ENCODE data around the gene FBXO36. TPM values are rescaled to one million over a fixed set of nuclear protein-coding genes. Genes with fewer than 3 reads are reported as not detected.
A peak's percentile ranks its signal among the peaks of the same experiment; 100 is the strongest.
"Not testable (repeated sequence)": the region's sequence is repeated elsewhere in the genome, so short reads cannot be mapped to it uniquely, and the experiment has no call there.

The FBXO36 gene
- total RNA-seq, 1 experiment from 2014 or later = 3.6 TPM

GRCh38 chr2:229921892-229922448 is 333 bp upstream of the FBXO36 start, which contains the start of gene TRIP12:
TSS of gene TRIP12 (minus strand) at chr2:229922009. CDS start at chr2:229880079, 41,930 bp downstream.
- intact Hi-C loops (cut with micrococcal nuclease) = loop anchor here (5.0 kb wide), 1 partner anchor 140 kb away; no protein-coding TSS in a partner anchor
- CTCF ChIA-PET = no interaction called here
- no TSS peak for BruUV-seq (replicated peaks)

GRCh38 chr2:229924541-229924940 is 2.2 kb downstream of the FBXO36 start:
- Histone ChIP-seq H3K4me2 (ENCODE audit: low read length) (0 out of 2 replicates have a peak overlapping the region, but pooled peaks have one; percentile 98), H3K4me1 (ENCODE audit: insufficient read depth, low read length) (peaks cover 37% of the 10 kb centered on the region), H3K79me2 (ENCODE audit: low read length) (peaks cover 36% of the 10 kb centered on the region), H3F3A (ENCODE audit: low read length, unreplicated experiment) (peaks cover 15% of the 10 kb centered on the region)
- ATAC-seq; POLR2A ChIA-PET (ENCODE audit: unreplicated experiment); H3K9me3 ChIP-seq (ENCODE audit: low read length); H3K27me3 ChIP-seq (ENCODE audit: low read length); DNase-seq; H3K9ac ChIP-seq (ENCODE audit: low read length); BruUV-seq (replicated peaks); H3K36me3 ChIP-seq (ENCODE audit: low read depth, low read length); H3K4me3 ChIP-seq (ENCODE audit: low read length); H2AFZ ChIP-seq (ENCODE audit: low read length); H3K9me2 ChIP-seq (replicated peaks; ENCODE audit: low read length); H3K27ac ChIP-seq (ENCODE audit: low read length); CTCF ChIA-PET; H4K20me1 ChIP-seq (ENCODE audit: low read length): not testable (repeated sequence)
- intact Hi-C loops (cut with micrococcal nuclease) = loop anchor here (5.0 kb wide), 1 partner anchor 142 kb away; no protein-coding TSS in a partner anchor

More at GRCh38 chr2:229921892-229922448, 333 bp upstream of the FBXO36 start, which contains the start of gene TRIP12:
- H3K27me3 ChIP-seq (ENCODE audit: low read length) = no peaks in the 10 kb centered on the region
- peak within 1 kb of the TSS; percentile 91 for H2AFZ ChIP-seq (ENCODE audit: low read length)
- H3K36me3 ChIP-seq (ENCODE audit: low read depth, low read length) = peaks cover 12% of the 10 kb centered on the region; the same call in 1 of the 2 replicates
- POLR2A ChIA-PET (ENCODE audit: unreplicated experiment) = interaction anchor here (0.5 to 0.6 kb wide), 2 partner anchors 17 to 130 kb away, joined by 3 to 4 read pairs; no protein-coding TSS in a partner anchor
- H3K4me3 ChIP-seq (ENCODE audit: low read length) = peak within 1 kb of the TSS; percentile 98
- DNase-seq = peak; percentile 86
- peak within 1 kb of the TSS; percentile 90 for H3K9ac ChIP-seq (ENCODE audit: low read length)
- H3F3A ChIP-seq (ENCODE audit: low read length, unreplicated experiment) = no peaks in the 10 kb centered on the region
- peak within 1 kb of the TSS; percentile 86 for H3K27ac ChIP-seq (ENCODE audit: low read length)
- peak; percentile 77 for ATAC-seq
- H4K20me1 ChIP-seq (ENCODE audit: low read length) = peaks cover 20% of the 10 kb centered on the region
- H3K4me2 ChIP-seq (ENCODE audit: low read length) = peak within 1 kb of the TSS; percentile 98
- H3K79me2 ChIP-seq (ENCODE audit: low read length) = peaks cover 61% of the 10 kb centered on the region
- H3K9me2 ChIP-seq (replicated peaks; ENCODE audit: low read length) = no peaks in the 10 kb centered on the region
- H3K4me1 ChIP-seq (ENCODE audit: insufficient read depth, low read length) = peaks cover 19% of the 10 kb centered on the region
- TF ChIP-seq CTCF (conservative IDR thresholded peaks at IDR 0.05; ENCODE audit: low read depth, low read length) (no peak), EZH2 (IDR thresholded peaks at IDR 0.05; ENCODE audit: low read length, unreplicated experiment) (no peak), EZH2phosphoT487 (IDR thresholded peaks at IDR 0.05; ENCODE audit: borderline replicate concordance, low read length) (no peak)
- no peaks in the 10 kb centered on the region for H3K9me3 ChIP-seq (ENCODE audit: low read length)

- Histone ChIP-seq H4K20me1 (ENCODE audit: low read length) (peaks cover 5% of the 10 kb centered on the region), H3K9ac (ENCODE audit: low read length) (no peak overlapping the region), H3K27ac (ENCODE audit: low read length) (no peak overlapping the region), H3K36me3 (ENCODE audit: low read depth, low read length) (no peaks in the 10 kb centered on the region), H3K79me2 (ENCODE audit: low read length) (peaks cover 30% of the 10 kb centered on the region), H3K4me3 (ENCODE audit: low read length) (no peak overlapping the region), H3K9me3 (ENCODE audit: low read length) (no peaks in the 10 kb centered on the region), H3F3A (ENCODE audit: low read length, unreplicated experiment) (peaks cover 15% of the 10 kb centered on the region), H3K4me2 (ENCODE audit: low read length) (no peak overlapping the region), H2AFZ (ENCODE audit: low read length) (no peak overlapping the region), H3K27me3 (ENCODE audit: low read length) (no peaks in the 10 kb centered on the region), H3K9me2 (replicated peaks; ENCODE audit: low read length) (no peaks in the 10 kb centered on the region), H3K4me1 (ENCODE audit: insufficient read depth, low read length) (peaks cover 35% of the 10 kb centered on the region)
- DNase-seq (no peak), ATAC-seq (no peak)
- intact Hi-C loops (cut with micrococcal nuclease) = loop anchor here (5.0 kb wide), 2 partner anchors 82 to 142 kb away; partner anchors contain the start of gene SLC16A14
- ChIA-PET CTCF (no interaction called here), POLR2A (ENCODE audit: unreplicated experiment) (no interaction called here)
- no TSS peak for BruUV-seq (replicated peaks)
- TF ChIP-seq CTCF (conservative IDR thresholded peaks at IDR 0.05; ENCODE audit: low read depth, low read length) = no peak
- no peak for TF ChIP-seq EZH2phosphoT487 (IDR thresholded peaks at IDR 0.05; ENCODE audit: borderline replicate concordance, low read length)
- TF ChIP-seq EZH2 (IDR thresholded peaks at IDR 0.05; ENCODE audit: low read length, unreplicated experiment) = no peak
These were observed 2.9 kb downstream of the FBXO36 start for GRCh38 chr2:229925201-229925600.

Measured in PC-3 (cell line).